OCI-LY7 (cell line): ENCODE data around the gene ANKRD65.
"Not testable (repeated sequence)": the region's sequence is repeated elsewhere in the genome, so short reads cannot be mapped to it uniquely, and the experiment has no call there.

ENCODE experiments used
- CTCF ChIP-seq: fragments of 200-600 bp; sonication (generic); conservative IDR thresholded peaks from 2 replicates; pipeline ENCODE4 v1.5.1; 2014; ENCODE audit warnings: mild to moderate bottlenecking, antibody characterized with exemption, low read length, moderate library complexity, mixed read lengths
- EZH2phosphoT487 ChIP-seq: fragments of 200-600 bp; sonication (generic); IDR thresholded peaks from 2 replicates; pipeline ENCODE4 v1.6.1; 2018; ENCODE audit warnings: low read depth, borderline replicate concordance, mild to moderate bottlenecking, mixed run types, antibody characterized with exemption, low read length, moderate library complexity, mixed read lengths

- TF ChIP-seq CTCF, EZH2phosphoT487: not testable (repeated sequence)
Measured at GRCh38 chr1:1455934-1456333, 34.9 kb upstream of the ANKRD65 start.
